Prostate gland (tissue), 2 donors: ENCODE results near the gene PRDM16. TPM values are rescaled to one million over a fixed set of nuclear protein-coding genes. Genes with fewer than 3 reads are reported as not detected.

ENCODE experiments used
- DNase-seq: peaks from one replicate; pipeline ENCODE4 v3.0.0-alpha.2; 2019; ENCODE audit warnings: low spot score
- H3K27ac ChIP-seq, 2 donors: fragments of 200-600 bp; sonication (generic); 2 replicates each; pipeline ENCODE4 v1.5.1; 2017 to 2019
- H3K27me3 ChIP-seq: fragments of 200-600 bp; sonication (generic); replicated peaks from 2 replicates; pipeline ENCODE4 v1.5.1; 2019; ENCODE audit not compliant: insufficient read depth
- H3K36me3 ChIP-seq, 2 donors: fragments of 200-600 bp; sonication (generic); 1 replicate in 1 of 2; 2 replicates in 1 of 2; pipeline versions ENCODE4 v1.5.1 to v1.8.1; 2017 to 2019
- H3K4me1 ChIP-seq: fragments of 200-600 bp; sonication (generic); replicated peaks from 2 replicates; pipeline ENCODE4 v1.5.1; 2019
- H3K4me3 ChIP-seq, 2 donors: fragments of 200-600 bp; sonication (generic); 2 replicates each; pipeline ENCODE4 v1.5.1; 2017 to 2019
- H3K9me3 ChIP-seq: fragments of 200-600 bp; sonication (generic); 2 replicates; pipeline ENCODE4 v1.5.1; 2017
- CTCF ChIP-seq, 4 experiments: fragments of 200-600 bp in 2 of 4; fragments of 450-650 bp in 2 of 4; sonication (generic) in 2 of 4; IDR thresholded peaks; 1 replicate in 3 of 4; 2 replicates in 1 of 4; pipeline ENCODE4 v1.5.1; 2016 to 2019; ENCODE audit warnings: antibody characterized with exemption in 4 of 4, mild to moderate bottlenecking in 2 of 4, moderate library complexity in 2 of 4
- POLR2A ChIP-seq: fragments of 450-650 bp; IDR thresholded peaks from one replicate; pipeline ENCODE4 v1.6.1; 2016; ENCODE audit warnings: antibody characterized with exemption, mild to moderate bottlenecking
- POLR2AphosphoS5 ChIP-seq: sonication (generic); formaldehyde crosslinking; IDR thresholded peaks from one replicate; pipeline ENCODE4 v1.6.1; 2017; ENCODE audit warnings: antibody characterized with exemption
- WGBS: methylation state at CpG from one replicate; pipeline ENCODE4 v1.1.5; 2018; 5-methylcytosine and 5-hydroxymethylcytosine counted together
- intact Hi-C: fragments of 100-400 bp; cut with DNase I; formaldehyde crosslinking; loops from one replicate; pipeline ENCODE4 v1.14.2; 2022
- total RNA-seq, 2 donors: library from RNA; depleted of rRNA; stranded (reverse); fragments of >200 nt; gene quantifications; one replicate each; pipeline ENCODE4 v1.1.0, GENCODE V29; 2016

The PRDM16 gene
- total RNA-seq, 2 donors from 2014 or later: 0.23 to 6.5 TPM

- intact Hi-C loops: no loop called here
- Histone ChIP-seq H3K9me3 (no peaks in the 10 kb centered on the region), H3K27ac (no peak overlapping the region), H3K36me3 (no peaks in the 10 kb centered on the region), H3K27me3 (peaks cover 10% of the 10 kb centered on the region), H3K4me3 (no peak overlapping the region), H3K4me1 (peaks cover 11% of the 10 kb centered on the region)
- no peak for DNase-seq
- 83% methylated on average over 37 of the region's 37 CpGs for WGBS
- TF ChIP-seq POLR2AphosphoS5 (no peak), CTCF (IDR thresholded peaks at IDR 0.05) (no peak)
Measured at GRCh38 chr1:3355894-3356826, 287.2 kb downstream of the PRDM16 start.

GRCh38 chr1:3356827-3357460 lies 287.9 kb downstream of the PRDM16 start:
- 73% methylated on average over 19 of the region's 21 CpGs for WGBS
- H3K4me1 ChIP-seq: peaks cover 11% of the 10 kb centered on the region

GRCh38 chr1:3357526-3358297 lies 288.7 kb downstream of the PRDM16 start:
- TF ChIP-seq POLR2A (no peak), CTCF (IDR thresholded peaks at IDR 0.05) (no peak), POLR2AphosphoS5 (no peak)
- Histone ChIP-seq H3K27me3 (peaks cover 14% of the 10 kb centered on the region), H3K36me3 (no peaks in the 10 kb centered on the region), H3K9me3 (no peaks in the 10 kb centered on the region), H3K4me1 (peaks cover 9% of the 10 kb centered on the region), H3K27ac (no peak overlapping the region), H3K4me3 (no peak overlapping the region)
- no peak for DNase-seq
- intact Hi-C loops: no loop called here
- 79% methylated on average over 25 of the region's 25 CpGs for WGBS

More at GRCh38 chr1:3356827-3357460, 287.9 kb downstream of the PRDM16 start:
- no peaks in the 10 kb centered on the region for H3K9me3 ChIP-seq
- H3K36me3 ChIP-seq: no peaks in the 10 kb centered on the region
- peaks cover 10% of the 10 kb centered on the region for H3K27me3 ChIP-seq
- DNase-seq: no peak
- H3K4me3 ChIP-seq: no peak overlapping the region
- H3K27ac ChIP-seq: no peak overlapping the region
- intact Hi-C loops: no loop called here
- TF ChIP-seq POLR2A: no peak
- TF ChIP-seq POLR2AphosphoS5: no peak
- TF ChIP-seq CTCF (IDR thresholded peaks at IDR 0.05): no peak

- H3K9me3 ChIP-seq: no peaks in the 10 kb centered on the region
- no peak overlapping the region for H3K4me3 ChIP-seq
- WGBS: 25% methylated on average over 10 of the region's 10 CpGs
- no peaks in the 10 kb centered on the region for H3K36me3 ChIP-seq
- H3K27me3 ChIP-seq: peaks cover 22% of the 10 kb centered on the region
- H3K27ac ChIP-seq: no peak overlapping the region
- intact Hi-C loops: no loop called here
- TF ChIP-seq POLR2AphosphoS5 (no peak), CTCF (IDR thresholded peaks at IDR 0.05) (no peak), POLR2A (no peak)
- H3K4me1 ChIP-seq: peaks cover 4% of the 10 kb centered on the region
- DNase-seq: no peak
Measured at GRCh38 chr1:3359351-3359750, 290.3 kb downstream of the PRDM16 start.
